GM06990 (cell line): Measurements from ENCODE around the gene PTPRT.

Source experiments
- DNase-seq: peaks from one replicate; pipeline ENCODE4 v3.0.0-alpha.2; 2011; ENCODE audit not compliant: insufficient read length; ENCODE audit errors: extremely low read depth
- H3K27me3 ChIP-seq: replicated peaks from 2 replicates; pipeline ENCODE4 v1.6.0; 2011; ENCODE audit warnings: low read length; ENCODE audit not compliant: control insufficient read depth, insufficient read depth
- H3K36me3 ChIP-seq: 2 replicates; pipeline ENCODE4 v1.5.1; 2011; ENCODE audit warnings: low read length; ENCODE audit not compliant: control insufficient read depth, insufficient read depth
- H3K4me3 ChIP-seq: replicated peaks from 2 replicates; pipeline ENCODE4 v1.5.1; 2011; ENCODE audit warnings: low read depth, mild to moderate bottlenecking, control low read depth, low read length
- TF ChIP-seq, protein P1 (sequence below): IDR thresholded peaks from 2 replicates; pipeline ENCODE4 v1.5.1; 2011; ENCODE audit warnings: low read length, control low read depth, mild to moderate bottlenecking, inconsistent platforms; ENCODE audit not compliant: insufficient read depth, poor library complexity, severe bottlenecking

The PTPRT gene

GRCh38 chr20:42259389-42259788, 930.3 kb downstream of the PTPRT start:
- no peak overlapping the region for H3K4me3 ChIP-seq
- TF ChIP-seq, protein P1, sequence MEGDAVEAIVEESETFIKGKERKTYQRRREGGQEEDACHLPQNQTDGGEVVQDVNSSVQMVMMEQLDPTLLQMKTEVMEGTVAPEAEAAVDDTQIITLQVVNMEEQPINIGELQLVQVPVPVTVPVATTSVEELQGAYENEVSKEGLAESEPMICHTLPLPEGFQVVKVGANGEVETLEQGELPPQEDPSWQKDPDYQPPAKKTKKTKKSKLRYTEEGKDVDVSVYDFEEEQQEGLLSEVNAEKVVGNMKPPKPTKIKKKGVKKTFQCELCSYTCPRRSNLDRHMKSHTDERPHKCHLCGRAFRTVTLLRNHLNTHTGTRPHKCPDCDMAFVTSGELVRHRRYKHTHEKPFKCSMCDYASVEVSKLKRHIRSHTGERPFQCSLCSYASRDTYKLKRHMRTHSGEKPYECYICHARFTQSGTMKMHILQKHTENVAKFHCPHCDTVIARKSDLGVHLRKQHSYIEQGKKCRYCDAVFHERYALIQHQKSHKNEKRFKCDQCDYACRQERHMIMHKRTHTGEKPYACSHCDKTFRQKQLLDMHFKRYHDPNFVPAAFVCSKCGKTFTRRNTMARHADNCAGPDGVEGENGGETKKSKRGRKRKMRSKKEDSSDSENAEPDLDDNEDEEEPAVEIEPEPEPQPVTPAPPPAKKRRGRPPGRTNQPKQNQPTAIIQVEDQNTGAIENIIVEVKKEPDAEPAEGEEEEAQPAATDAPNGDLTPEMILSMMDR = no peak
- H3K36me3 ChIP-seq = no peaks in the 10 kb centered on the region
- H3K27me3 ChIP-seq = no peaks in the 10 kb centered on the region
- no peak for DNase-seq

GRCh38 chr20:42258564-42259302, 931.0 kb downstream of the PTPRT start:
- H3K4me3 ChIP-seq = no peak overlapping the region
- no peaks in the 10 kb centered on the region for H3K27me3 ChIP-seq
- no peaks in the 10 kb centered on the region for H3K36me3 ChIP-seq
- no peak for DNase-seq
- TF ChIP-seq, protein P1 = no peak

DNA sequence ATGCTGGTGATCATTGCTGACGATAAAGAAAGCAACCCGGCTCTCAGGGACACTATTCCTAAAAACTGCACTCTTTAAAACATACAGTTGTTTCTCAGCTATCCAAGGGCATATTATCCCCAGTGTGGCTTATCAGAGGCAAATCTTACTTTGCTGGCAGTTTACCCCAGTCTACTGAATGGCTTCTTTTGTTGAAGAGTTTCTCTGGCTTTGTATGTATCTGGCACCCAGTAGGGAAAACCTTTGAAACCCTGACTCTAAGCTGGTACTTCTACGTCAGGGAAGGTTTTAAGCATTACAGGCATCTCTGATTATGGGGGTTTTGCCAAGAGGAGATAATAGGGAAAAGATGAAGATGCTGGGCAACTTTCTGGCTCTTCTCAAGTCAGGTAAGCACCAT, 933.9 kb downstream of the PTPRT start:
- no peaks in the 10 kb centered on the region for H3K27me3 ChIP-seq
- TF ChIP-seq, protein P1 = no peak
- H3K36me3 ChIP-seq = no peaks in the 10 kb centered on the region
- no peak overlapping the region for H3K4me3 ChIP-seq
- no peak for DNase-seq

GRCh38 chr20:42254673-42255072, 935.0 kb downstream of the PTPRT start:
- no peak overlapping the region for H3K4me3 ChIP-seq
- DNase-seq = no peak
- no peaks in the 10 kb centered on the region for H3K27me3 ChIP-seq
- H3K36me3 ChIP-seq = no peaks in the 10 kb centered on the region
- TF ChIP-seq, protein P1 = no peak

GRCh38 chr20:42252116-42252515, 937.6 kb downstream of the PTPRT start:
- DNase-seq = no peak
- TF ChIP-seq, protein P1 = no peak
- Histone ChIP-seq H3K36me3 (no peaks in the 10 kb centered on the region), H3K27me3 (no peaks in the 10 kb centered on the region), H3K4me3 (no peak overlapping the region)
